ENCODE measurements around the gene RTP1. TPM values are rescaled to one million over a fixed set of nuclear protein-coding genes. Genes with fewer than 3 reads are reported as not detected.
"Not testable (repeated sequence)": the region's sequence is repeated elsewhere in the genome, so short reads cannot be mapped to it uniquely, and the experiment has no call there.

The RTP1 gene
- total and polyA plus RNA-seq, 9 donors, result 0.08 TPM; not detected in 8

DNA sequence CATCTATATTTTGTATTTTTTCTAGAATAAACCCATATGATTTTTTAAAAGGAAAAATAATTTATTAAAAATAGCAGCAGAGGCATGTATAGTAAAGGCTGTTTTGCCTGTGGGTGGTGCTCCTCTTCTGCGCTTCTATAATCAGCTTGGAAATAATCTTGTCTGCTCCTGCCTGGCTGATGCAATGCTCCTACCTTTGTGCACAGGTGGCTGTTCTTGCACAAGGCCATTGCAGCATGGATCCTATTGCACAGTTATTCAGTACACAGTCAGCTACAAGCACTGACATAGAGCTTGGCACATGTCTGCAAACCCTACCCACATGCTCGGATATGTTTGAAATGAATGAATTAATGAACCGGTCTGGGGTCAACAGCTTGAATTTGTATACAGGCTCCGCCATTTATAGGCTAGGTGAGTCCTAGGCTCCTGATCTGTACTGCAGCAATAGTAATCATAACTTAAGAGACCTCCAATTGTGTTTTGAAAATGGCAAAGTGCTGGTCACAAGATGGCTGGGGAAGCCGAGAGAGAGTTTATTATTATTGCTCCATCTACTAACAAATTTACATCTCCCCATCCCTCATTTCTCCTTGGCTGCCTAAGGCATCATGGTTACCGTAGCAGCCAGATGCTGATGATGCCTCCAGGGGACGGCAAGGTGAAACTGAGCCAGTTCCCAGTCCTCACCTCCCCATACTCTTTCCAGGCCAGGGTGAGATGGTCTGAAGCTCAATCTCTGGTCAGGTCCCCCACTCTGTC, 532 bp upstream of the RTP1 start:
- Histone ChIP-seq H3K4me3 (no peak overlapping the region), H3K9me3 (no peaks in the 10 kb centered on the region), H3K4me1 (ENCODE audit: insufficient read depth) (no peaks in the 10 kb centered on the region), H3K36me3 (no peaks in the 10 kb centered on the region), H3K27me3 (no peaks in the 10 kb centered on the region), H3K27ac (no peak overlapping the region)
- no peak for DNase-seq
- TF ChIP-seq CTCF (IDR thresholded peaks at IDR 0.05) (no peak), EP300 (IDR thresholded peaks at IDR 0.05) (no peak), POLR2A (IDR thresholded peaks at IDR 0.05) (no peak)
- WGBS, 3 donors, result 79 to 83% (median 82%) methylated on average over 7 of the region's 7 CpGs
- intact Hi-C loops (cut with DNase I), result no loop called here

DNA sequence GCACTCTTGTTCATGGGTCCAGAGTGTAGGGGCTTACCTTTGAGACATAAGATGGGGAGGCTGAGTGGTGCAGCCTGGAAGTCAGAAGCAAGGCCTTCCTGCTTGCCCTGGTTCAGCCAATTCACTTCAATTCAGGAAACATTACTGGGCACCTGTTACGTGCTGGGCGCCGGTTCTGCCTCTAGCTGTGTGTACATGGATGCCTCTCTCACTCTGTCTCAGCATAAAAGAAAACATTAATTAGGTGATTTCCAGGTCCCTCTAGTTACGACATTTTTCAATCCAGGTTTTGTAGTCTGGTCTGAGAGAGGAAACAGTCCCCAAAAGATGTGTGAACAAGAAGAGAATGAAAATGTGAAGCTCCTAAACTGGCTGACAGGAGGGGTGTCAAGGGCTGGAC, 1.2 kb downstream of the RTP1 start:
- no peaks in the 10 kb centered on the region for H3K36me3 ChIP-seq
- WGBS, 3 donors, result 91 to 95% (median 92%) methylated on average over 4 of the region's 4 CpGs
- TF ChIP-seq EP300 (IDR thresholded peaks at IDR 0.05), result no peak
- TF ChIP-seq CTCF (IDR thresholded peaks at IDR 0.05), result no peak
- TF ChIP-seq POLR2A (IDR thresholded peaks at IDR 0.05), result no peak
- H3K4me3 ChIP-seq, result no peak overlapping the region
- H3K9me3 ChIP-seq, result no peaks in the 10 kb centered on the region
- H3K4me1 ChIP-seq (ENCODE audit: insufficient read depth), result no peaks in the 10 kb centered on the region
- DNase-seq, result no peak
- intact Hi-C loops (cut with DNase I), result no loop called here
- no peaks in the 10 kb centered on the region for H3K27me3 ChIP-seq
- H3K27ac ChIP-seq, result no peak overlapping the region

DNA sequence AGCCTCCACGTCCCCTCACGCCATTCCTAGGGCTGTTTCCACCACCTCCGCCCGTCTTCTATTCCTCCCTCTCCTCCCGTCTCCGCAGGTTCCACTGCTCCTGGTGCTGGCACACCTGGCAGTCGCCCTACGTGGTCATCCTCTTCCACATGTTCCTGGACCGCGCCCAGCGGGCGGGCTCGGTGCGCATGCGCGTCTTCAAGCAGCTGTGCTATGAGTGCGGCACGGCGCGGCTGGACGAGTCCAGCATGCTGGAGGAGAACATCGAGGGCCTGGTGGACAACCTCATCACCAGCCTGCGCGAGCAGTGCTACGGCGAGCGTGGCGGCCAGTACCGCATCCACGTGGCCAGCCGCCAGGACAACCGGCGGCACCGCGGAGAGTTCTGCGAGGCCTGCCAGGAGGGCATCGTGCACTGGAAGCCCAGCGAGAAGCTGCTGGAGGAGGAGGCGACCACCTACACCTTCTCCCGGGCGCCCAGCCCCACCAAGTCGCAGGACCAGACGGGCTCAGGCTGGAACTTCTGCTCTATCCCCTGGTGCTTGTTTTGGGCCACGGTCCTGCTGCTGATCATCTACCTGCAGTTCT, 2.3 kb downstream of the RTP1 start:
- H3K36me3 ChIP-seq, result not testable (repeated sequence)
- WGBS, 3 donors, result 96 to 97% (median 96%) methylated on average over 39 to 44 of the region's 44 CpGs

DNA sequence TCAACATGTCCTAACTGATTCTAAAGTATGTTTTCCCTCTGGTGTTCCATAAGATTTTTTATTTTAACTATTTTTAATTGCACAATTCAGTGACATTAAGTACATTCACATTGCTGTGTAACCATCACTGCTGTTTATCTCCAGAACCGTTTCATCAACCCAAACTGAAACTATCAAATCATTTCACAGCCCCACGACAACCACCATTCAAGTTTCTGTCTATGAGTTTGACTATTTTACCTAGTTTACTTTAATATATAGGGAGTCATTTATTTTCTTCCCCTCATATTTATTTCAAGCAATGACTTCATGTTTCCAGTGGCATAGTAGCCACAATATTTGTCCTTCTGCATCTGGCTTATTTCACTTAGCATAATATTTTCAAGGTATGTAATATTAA, 8.4 kb downstream of the RTP1 start:
- H3K4me3 ChIP-seq, result no peak overlapping the region
- DNase-seq, result no peak
- H3K4me1 ChIP-seq (ENCODE audit: insufficient read depth), result peaks cover 4% of the 10 kb centered on the region
- WGBS, 3 donors, result 41 to 76% (median 72%) methylated on average over 2 of the region's 2 CpGs
- no peak overlapping the region for H3K27ac ChIP-seq
- H3K9me3 ChIP-seq, result no peaks in the 10 kb centered on the region
- TF ChIP-seq POLR2A (IDR thresholded peaks at IDR 0.05) (no peak), CTCF (IDR thresholded peaks at IDR 0.05) (no peak), EP300 (IDR thresholded peaks at IDR 0.05) (no peak)
- no peaks in the 10 kb centered on the region for H3K36me3 ChIP-seq
- intact Hi-C loops (cut with DNase I), result no loop called here
- no peaks in the 10 kb centered on the region for H3K27me3 ChIP-seq

More for the DNA sequence above, 2.3 kb downstream of the RTP1 start:
- H3K4me3 ChIP-seq; H3K4me1 ChIP-seq (ENCODE audit: insufficient read depth); intact Hi-C loops (cut with DNase I); H3K9me3 ChIP-seq; DNase-seq; H3K27me3 ChIP-seq; H3K27ac ChIP-seq: not testable (repeated sequence)

- Histone ChIP-seq H3K4me1 (ENCODE audit: insufficient read depth) (peaks cover 6% of the 10 kb centered on the region), H3K27ac (no peak overlapping the region), H3K4me3 (no peak overlapping the region), H3K36me3 (no peaks in the 10 kb centered on the region), H3K9me3 (no peaks in the 10 kb centered on the region), H3K27me3 (no peaks in the 10 kb centered on the region)
- WGBS, 3 donors, result 67 to 72% (median 70%) methylated on average over 2 of the region's 2 CpGs
- no peak for DNase-seq
- intact Hi-C loops (cut with DNase I), result no loop called here
- TF ChIP-seq EP300 (IDR thresholded peaks at IDR 0.05) (no peak), POLR2A (IDR thresholded peaks at IDR 0.05) (no peak), CTCF (IDR thresholded peaks at IDR 0.05) (no peak)
Measured at GRCh38 chr3:187207062-187207461, 9.8 kb downstream of the RTP1 start.
